ENCODE results near the gene COPG1. TPM values are rescaled to one million over a fixed set of nuclear protein-coding genes. Genes with fewer than 3 reads are reported as not detected.

Gene COPG1
- total and polyA plus RNA-seq, 2 donors (not counting 1 experiment from before 2014, with no cell fraction given) = 48.9 to 85.9 TPM

GRCh38 chr3:129254536-129255230 is 5.3 kb downstream of the COPG1 start:
- ATAC-seq (ENCODE audit: low read depth) (no peak), DNase-seq (no peak)
- intact Hi-C loops (cut with micrococcal nuclease) = no loop called here
- H3K4me2 ChIP-seq (replicated peaks; ENCODE audit: low read depth, low read length, poor library complexity, severe bottlenecking) = no peak overlapping the region
- no peaks in the 10 kb centered on the region for H3K27me3 ChIP-seq (replicated peaks in 1 of 4; ENCODE audit: control extremely low read depth in 1 of 4, control insufficient read depth in 3 of 4, insufficient read depth in 4 of 4, low read length in 3 of 4)
- WGBS (ENCODE audit: insufficient coverage) = 100% methylated on average over 8 of the region's 12 CpGs
- Mint-ChIP-seq H3K27ac (no peak overlapping the region), H3K27me3 (no peaks in the 10 kb centered on the region), H3K4me3 (no peak overlapping the region), H3K4me1 (peaks cover 10% of the 10 kb centered on the region), H3K9me3 (ENCODE audit: insufficient read depth) (no peaks in the 10 kb centered on the region)
- POLR2A ChIA-PET = interaction anchor here (0.7 kb wide), 2 partner anchors 21 to 838 kb away, joined by 4 to 6 read pairs; no protein-coding TSS in a partner anchor
- no peak overlapping the region for H3K4me3 ChIP-seq (ENCODE audit: control extremely low read depth in 1 of 5, extremely low read depth in 1 of 5, insufficient read depth in 1 of 5, low read depth in 2 of 5, low read length in 4 of 5)
- TF ChIP-seq EZH2 (IDR thresholded peaks at IDR 0.05; ENCODE audit: borderline replicate concordance, insufficient read depth, low read depth, low read length, poor library complexity, severe bottlenecking) = no peak
- no peak for TF ChIP-seq CTCF (IDR thresholded peaks at IDR 0.05)
- H3K4me1 ChIP-seq (ENCODE audit: control insufficient read depth in 2 of 2, insufficient read depth in 2 of 2, low read length in 2 of 2) = peaks cover 8 to 11% of the 10 kb centered on the region in 2 donors
- H3K79me2 ChIP-seq (ENCODE audit: control insufficient read depth, insufficient read depth, low read length) = peaks cover 12% of the 10 kb centered on the region
- CTCF ChIA-PET = interaction anchor here (0.6 to 3.1 kb wide), 3 partner anchors 62 to 97 kb away, joined by 3 to 14 read pairs (median 3); a partner anchor contains a TSS
- no peaks in the 10 kb centered on the region for H3K9me3 ChIP-seq (ENCODE audit: control extremely low read depth in 1 of 3, control insufficient read depth in 2 of 3, insufficient read depth in 1 of 3, low read length in 2 of 3)
- peaks cover 0 to 70% of the 10 kb centered on the region in 2 experiments for H3K36me3 ChIP-seq (replicated peaks in 1 of 2; ENCODE audit: control extremely low read depth in 1 of 2, control insufficient read depth in 1 of 2, extremely low read depth in 1 of 2, insufficient read depth in 2 of 2, low read length in 1 of 2)
- no peak overlapping the region for H2AFZ ChIP-seq (ENCODE audit: insufficient read depth, low read depth, low read length, poor library complexity, severe bottlenecking)
- H4K20me1 ChIP-seq (ENCODE audit: control insufficient read depth, insufficient read depth, low read length, poor library complexity, severe bottlenecking) = peaks cover 62% of the 10 kb centered on the region
- no peak overlapping the region for H3K27ac ChIP-seq (ENCODE audit: low read length in 2 of 2)
- H3K9ac ChIP-seq (ENCODE audit: low read length) = no peak overlapping the region

GRCh38 chr3:129256270-129256669 is 6.9 kb downstream of the COPG1 start:
- peaks cover 4 to 86% of the 10 kb centered on the region in 2 experiments for H3K36me3 ChIP-seq (replicated peaks in 1 of 2; ENCODE audit: control extremely low read depth in 1 of 2, control insufficient read depth in 1 of 2, extremely low read depth in 1 of 2, insufficient read depth in 2 of 2, low read length in 1 of 2)
- WGBS (ENCODE audit: insufficient coverage) = 98% methylated on average over 4 of the region's 6 CpGs
- CTCF ChIA-PET = interaction anchor here (1.2 to 1.4 kb wide), 2 partner anchors 11 to 203 kb away, joined by 3 read pairs; no protein-coding TSS in a partner anchor
- peaks cover 8% of the 10 kb centered on the region for H3K79me2 ChIP-seq (ENCODE audit: control insufficient read depth, insufficient read depth, low read length)
- no peak for TF ChIP-seq EZH2 (IDR thresholded peaks at IDR 0.05; ENCODE audit: borderline replicate concordance, insufficient read depth, low read depth, low read length, poor library complexity, severe bottlenecking)
- Mint-ChIP-seq H3K27ac (no peak overlapping the region), H3K4me3 (no peak overlapping the region), H3K4me1 (peaks cover 1% of the 10 kb centered on the region), H3K9me3 (ENCODE audit: insufficient read depth) (no peaks in the 10 kb centered on the region), H3K27me3 (no peaks in the 10 kb centered on the region)
- no peak overlapping the region for H3K9ac ChIP-seq (ENCODE audit: low read length)
- no peaks in the 10 kb centered on the region for H3K4me1 ChIP-seq (ENCODE audit: control insufficient read depth in 2 of 2, insufficient read depth in 2 of 2, low read length in 2 of 2)
- H3K27me3 ChIP-seq (replicated peaks in 1 of 4; ENCODE audit: control extremely low read depth in 1 of 4, control insufficient read depth in 3 of 4, insufficient read depth in 4 of 4, low read length in 3 of 4) = no peaks in the 10 kb centered on the region
- H3K27ac ChIP-seq (ENCODE audit: low read length in 2 of 2) = no peak overlapping the region
- H4K20me1 ChIP-seq (ENCODE audit: control insufficient read depth, insufficient read depth, low read length, poor library complexity, severe bottlenecking) = peaks cover 69% of the 10 kb centered on the region
- ATAC-seq (ENCODE audit: low read depth) (no peak), DNase-seq (no peak)
- no peak overlapping the region for H3K4me3 ChIP-seq (ENCODE audit: control extremely low read depth in 1 of 5, extremely low read depth in 1 of 5, insufficient read depth in 1 of 5, low read depth in 2 of 5, low read length in 4 of 5)
- H3K4me2 ChIP-seq (replicated peaks; ENCODE audit: low read depth, low read length, poor library complexity, severe bottlenecking) = no peak overlapping the region
- POLR2A ChIA-PET = no interaction called here
- no peak overlapping the region for H2AFZ ChIP-seq (ENCODE audit: insufficient read depth, low read depth, low read length, poor library complexity, severe bottlenecking)
- H3K9me3 ChIP-seq (ENCODE audit: control extremely low read depth in 1 of 3, control insufficient read depth in 2 of 3, insufficient read depth in 1 of 3, low read length in 2 of 3) = no peaks in the 10 kb centered on the region
- intact Hi-C loops (cut with micrococcal nuclease) = no loop called here
